ENCODE data around the gene CD248.
"Not testable (repeated sequence)": the region's sequence is repeated elsewhere in the genome, so short reads cannot be mapped to it uniquely, and the experiment has no call there.

The CD248 gene

DNA sequence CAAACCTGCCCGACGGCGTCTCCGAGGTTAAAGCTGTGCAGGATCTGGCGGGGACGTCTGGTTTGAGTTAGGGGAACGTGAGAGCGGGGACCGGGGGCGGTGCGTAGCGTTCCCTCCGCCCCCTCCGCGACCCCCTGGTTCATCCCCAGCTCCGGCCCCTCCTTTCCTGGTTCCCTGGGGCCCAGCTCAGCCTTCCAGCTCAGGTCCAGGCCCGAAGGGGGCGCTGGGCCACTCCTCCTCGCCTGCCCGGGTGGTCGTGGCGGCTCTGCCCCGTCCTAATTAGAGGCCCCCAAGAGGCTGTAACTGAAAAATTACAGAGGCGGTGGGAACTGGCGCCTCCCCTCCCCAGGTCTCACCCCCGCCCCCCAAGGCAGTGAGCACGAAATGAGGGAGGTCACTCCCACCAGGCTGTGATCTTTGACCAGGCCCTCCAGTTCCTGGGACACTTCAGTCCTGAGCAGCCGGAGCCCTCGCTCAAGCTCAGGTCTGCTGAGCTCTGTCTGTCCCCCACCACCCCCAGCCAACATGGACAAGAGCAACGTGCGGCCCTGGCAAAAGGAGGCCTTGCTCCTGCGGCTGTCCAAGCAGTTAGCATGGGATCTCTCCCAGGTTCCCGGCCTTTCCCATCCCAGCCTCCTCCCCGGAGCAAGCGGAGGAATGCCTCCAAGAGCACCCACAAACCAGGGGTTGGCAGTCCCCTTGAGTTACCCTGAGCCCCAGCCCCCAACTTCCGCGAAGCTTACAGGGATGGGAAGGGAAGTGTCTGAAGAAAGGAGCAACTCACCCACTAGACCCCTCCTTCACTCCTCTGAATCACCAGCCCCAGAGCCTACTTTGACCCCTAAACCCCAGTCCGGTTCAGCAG, 3.3 kb downstream of the CD248 start:
- DNase-seq (ENCODE audit: low spot score), result no peak

DNA sequence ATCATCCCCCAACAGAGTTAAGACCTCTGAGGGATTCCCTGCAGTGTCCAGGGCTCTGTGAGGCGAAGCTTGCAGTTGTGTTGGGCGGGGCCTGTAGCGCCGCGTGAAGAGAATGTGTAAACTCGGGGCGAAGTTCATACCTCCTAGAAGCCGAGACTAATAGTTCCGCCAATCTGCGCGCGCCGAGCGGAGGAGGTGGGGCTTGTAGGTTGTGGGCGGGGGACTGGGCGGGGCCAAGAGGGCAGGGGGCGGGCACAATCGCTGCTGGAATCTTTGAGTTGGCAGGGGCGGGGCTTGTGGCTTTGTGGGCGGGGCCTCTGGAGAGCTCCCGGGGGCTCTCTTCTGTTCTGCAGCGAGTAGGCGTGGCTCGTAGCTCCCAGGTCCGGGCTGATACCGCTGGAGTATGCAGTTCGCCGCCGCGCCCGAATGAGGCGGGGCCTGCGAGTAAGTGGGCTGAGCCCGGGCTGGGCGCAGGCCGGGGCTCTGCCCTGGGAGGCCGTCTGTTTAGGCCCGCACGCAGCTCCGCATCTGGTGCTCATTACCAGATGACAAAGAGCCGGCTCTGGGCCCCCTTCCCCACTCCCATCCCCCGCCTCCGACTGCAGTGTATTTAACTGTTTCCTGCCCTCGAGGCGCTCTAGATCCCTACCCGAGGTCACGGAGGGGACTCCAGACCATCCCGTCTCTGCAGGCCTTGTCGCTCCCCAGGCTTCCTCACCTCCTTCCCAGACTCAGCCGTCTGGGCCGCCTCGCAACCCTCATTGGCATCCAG, 4.1 kb downstream of the CD248 start:
- peak; percentile 95 for DNase-seq (ENCODE audit: low spot score)

- peak; percentile 85 for DNase-seq (ENCODE audit: low spot score)
Observed at GRCh38 chr11:66311965-66312548, 4.8 kb downstream of the CD248 start.

DNA sequence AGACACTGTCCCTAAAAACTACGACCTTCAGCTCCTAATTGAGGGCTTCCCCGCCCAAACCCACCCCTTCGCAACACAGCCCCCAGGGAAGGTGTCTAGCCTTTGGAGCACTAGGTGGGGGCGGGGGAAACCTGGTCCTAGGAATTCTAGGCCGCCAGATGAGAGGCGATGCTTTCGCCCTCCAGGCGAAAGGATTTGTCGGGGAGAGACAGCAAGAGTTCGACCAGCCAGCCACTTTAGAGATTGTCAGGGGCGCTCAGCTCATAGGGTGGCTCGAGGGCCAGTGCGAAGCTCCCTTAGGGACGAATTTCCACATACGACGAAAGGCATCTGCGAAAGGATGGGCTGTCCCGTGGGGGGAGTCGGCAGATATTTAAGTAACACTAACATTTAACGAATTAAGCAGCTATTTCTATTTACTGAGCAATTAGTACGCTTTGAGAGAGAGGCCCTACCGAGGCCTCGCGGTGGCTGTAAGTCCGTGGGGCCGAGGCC, 5.3 kb downstream of the CD248 start:
- no peak for DNase-seq (ENCODE audit: low spot score)

DNA sequence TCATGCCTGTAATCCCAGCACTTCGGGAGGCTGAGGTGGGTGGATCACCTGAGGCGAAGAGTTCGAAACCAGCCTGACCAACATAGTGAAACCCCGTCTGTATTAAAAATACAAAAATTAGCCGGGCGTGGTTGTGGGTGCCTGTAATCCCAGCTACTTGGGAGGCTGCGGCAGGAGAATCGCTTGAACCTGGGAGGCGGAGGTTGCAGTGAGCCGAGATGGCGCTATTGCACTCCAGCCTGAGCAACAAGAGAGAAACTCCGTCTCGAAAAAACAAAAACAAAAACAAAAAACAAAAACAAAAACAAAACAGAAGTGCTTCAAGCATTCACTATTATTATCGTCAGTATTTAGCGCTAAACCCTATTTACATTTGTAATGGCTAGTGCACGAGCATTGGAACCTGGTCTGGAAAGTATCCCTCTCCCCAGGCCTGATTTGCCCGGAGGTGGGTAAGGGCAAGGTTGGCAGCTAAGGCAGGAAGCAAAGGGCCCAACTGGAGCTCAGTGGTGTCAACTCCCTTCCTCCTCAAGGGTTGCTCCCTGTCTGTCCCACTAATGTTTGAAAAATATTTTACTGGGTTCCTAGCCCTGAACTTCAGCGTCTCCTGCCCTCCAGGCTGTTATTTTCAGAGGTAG, 5.9 kb downstream of the CD248 start:
- DNase-seq (ENCODE audit: low spot score), result not testable (repeated sequence)

- DNase-seq (ENCODE audit: low spot score), result no peak
Observed at GRCh38 chr11:66310324-66310723, 6.5 kb downstream of the CD248 start.

DNA sequence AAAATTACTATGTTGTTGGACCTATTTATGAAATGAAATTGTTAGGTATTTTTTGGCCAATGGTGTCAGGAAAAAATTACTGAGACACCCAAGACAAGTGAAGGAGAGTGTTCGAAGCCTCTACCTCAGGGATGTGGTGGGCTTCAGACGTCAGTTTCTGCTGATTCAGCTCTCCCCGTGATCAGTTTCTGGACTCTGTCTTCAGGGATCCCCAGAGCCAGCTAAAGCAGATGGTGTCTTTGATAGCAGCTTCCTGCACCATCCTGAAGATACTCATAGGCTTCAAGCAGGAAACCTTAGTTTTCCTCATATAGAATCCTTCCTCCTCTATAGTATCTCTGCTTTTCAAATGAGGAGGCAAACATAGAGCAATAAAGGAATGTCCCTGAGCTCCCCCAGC, 7.4 kb downstream of the CD248 start:
- DNase-seq (ENCODE audit: low spot score), result no peak

GRCh38 chr11:66302656-66303055, 14.2 kb downstream of the CD248 start:
- no peak for DNase-seq (ENCODE audit: low spot score)

DNA sequence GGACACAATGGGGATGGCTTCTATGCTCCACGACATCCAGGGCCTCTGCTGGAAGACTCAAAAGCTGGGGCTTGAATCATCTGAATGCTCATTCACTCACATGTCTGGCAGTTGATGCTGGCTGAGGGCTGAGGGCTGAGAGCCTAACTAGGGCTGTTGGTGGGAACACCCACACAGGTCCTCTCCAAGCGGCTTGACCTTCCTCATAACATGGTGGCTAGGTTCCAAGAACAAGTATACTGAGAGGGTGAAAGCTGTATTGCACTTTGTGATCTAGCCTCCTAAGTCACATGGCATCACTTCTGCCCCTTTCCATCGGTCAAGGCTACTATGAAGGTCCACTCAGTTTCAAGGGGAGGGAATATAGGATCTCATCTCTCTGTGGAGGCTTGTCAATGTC, 17.7 kb downstream of the CD248 start:
- no peak for DNase-seq (ENCODE audit: low spot score)

DNA sequence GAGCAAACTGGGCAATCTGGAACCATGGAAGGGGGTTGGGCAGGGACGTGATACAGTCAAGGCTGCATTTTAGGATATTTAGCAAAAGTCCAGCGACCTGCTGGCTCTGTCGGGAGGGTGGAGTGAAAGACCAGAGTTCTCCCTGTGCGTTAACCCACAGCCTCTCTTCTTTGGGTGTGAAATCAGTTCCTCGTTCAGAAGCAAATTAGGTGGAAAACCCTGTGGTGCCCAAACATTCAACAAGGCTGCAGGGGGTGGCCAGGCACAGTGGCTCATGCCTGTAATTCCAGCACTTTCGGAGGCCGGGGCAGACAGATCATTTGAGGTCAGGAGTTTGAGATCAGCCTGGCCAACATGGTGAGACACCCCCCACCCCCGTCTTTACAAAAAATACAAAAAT, 19.2 kb downstream of the CD248 start:
- DNase-seq (ENCODE audit: low spot score), result no peak

DNA sequence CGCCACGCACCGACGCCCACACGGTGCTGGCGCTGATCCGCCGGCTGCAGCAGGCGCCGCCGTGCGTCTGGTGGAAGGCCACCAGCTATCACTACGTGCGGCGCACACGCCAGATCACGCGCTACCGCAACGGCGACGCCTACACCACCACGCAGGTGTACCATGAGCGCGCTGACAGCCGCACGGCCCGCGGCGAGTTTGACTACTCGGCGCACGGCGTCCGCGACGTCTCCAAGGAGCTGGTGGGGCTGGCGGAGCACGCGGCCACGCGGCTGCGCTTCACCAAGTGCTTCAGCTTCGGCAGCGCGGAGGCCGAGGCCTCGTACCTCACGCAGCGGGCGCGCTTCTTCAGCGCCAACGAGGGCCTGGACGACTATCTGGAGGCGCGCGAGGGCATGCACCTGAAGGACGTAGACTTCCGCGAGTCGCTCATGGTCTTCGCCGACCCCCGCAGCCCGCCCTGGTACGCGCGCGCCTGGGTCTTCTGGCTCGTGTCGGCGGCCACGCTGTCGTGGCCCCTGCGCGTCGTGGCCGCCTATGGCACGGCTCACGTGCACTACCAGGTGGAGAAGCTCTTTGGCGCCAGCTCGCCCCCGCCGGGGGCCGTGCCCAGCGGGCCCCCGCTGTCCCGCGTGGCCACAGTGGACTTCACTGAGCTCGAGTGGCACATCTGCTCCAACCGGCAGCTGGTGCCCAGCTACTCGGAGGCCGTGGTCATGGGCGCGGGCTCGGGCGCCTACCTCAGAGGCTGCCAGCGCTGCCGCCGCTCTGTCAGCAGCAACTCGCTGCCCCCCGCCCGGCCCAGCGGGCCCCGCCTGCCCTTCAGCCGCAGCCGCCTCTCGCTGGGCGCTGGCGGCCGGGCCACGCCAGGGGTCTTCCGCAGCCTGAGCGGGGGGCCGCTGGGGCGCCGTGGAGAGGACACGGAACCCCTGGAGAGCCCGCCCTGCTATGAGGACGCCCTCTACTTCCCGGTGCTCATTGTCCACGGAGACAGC, 21.9 kb downstream of the CD248 start:
- DNase-seq (ENCODE audit: low spot score), result no peak

- no peak for DNase-seq (ENCODE audit: low spot score)
Observed at GRCh38 chr11:66293777-66294625, 22.8 kb downstream of the CD248 start.

- no peak for DNase-seq (ENCODE audit: low spot score)
Observed at GRCh38 chr11:66293352-66293751, 23.5 kb downstream of the CD248 start.

DNA sequence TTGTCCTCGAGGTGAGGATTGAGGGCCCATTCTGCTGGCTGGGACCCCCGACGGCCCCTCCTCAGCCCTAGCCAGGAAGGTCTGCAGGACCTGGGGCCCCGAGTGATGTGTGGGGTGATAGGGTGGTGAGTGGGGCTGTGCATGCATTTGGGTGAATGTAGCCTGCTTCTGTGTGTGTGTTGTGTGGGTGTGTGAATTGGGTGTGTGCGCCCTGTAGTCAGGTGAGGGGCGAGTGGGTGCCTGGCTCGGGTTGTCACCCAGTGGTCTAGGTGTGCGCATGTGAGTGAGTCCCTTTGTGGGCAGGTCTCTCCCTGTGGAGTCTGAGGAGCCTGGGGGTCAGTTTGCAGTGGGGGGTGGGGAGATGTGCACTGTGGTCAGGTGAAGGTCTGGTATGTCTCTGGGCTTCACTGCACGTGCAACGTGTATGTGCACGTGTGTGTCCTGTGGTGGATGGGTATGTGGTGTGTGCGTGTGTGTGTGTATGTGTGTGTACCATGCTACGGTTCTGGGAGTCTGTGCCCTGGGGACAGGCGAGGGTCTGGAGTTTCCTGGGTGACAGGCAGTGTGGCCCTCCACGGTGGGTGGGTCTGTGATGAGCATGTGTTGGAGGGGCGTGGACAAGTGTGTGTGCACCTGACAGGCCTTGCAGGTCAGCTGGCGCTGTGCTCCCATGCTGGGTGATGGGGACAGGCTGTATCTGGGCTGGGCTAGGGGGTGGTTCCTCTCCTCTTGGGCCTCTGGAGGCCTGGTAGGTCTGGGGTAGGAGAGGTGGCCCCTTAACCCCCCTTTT, 24.1 kb downstream of the CD248 start:
- no peak for DNase-seq (ENCODE audit: low spot score)

GRCh38 chr11:66291706-66292542, 24.9 kb downstream of the CD248 start, which contains the start of gene TMEM151A:
TSS of gene TMEM151A (plus strand) at chr11:66291894. CDS start at chr11:66292014, 120 bp downstream.
- no peak for DNase-seq (ENCODE audit: low spot score)

DNA sequence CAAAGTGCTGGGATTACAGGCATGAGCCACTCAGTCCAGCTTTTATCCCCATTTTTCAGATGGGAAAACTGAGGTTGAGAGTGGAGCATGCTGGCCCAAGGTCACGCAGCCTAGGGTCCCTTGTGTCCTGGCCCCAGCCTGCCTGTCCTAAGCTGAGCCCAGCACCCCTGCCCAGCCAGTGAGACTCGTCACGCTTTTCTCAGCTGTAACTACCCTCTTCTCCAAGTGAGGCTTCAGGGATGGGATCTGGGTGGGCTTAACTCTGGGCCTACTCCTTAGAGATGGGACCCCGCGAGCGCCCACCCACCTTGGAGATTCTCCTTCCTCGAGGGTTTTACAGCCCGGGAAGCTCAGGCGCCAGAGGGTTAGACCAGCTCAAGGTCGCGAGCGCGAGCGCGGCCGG, 25.5 kb downstream of the CD248 start:
- DNase-seq (ENCODE audit: low spot score), result no peak

GRCh38 chr11:66290330-66290621, 26.6 kb downstream of the CD248 start:
- no peak for DNase-seq (ENCODE audit: low spot score)

GRCh38 chr11:66289548-66290329, 27.1 kb downstream of the CD248 start:
- DNase-seq (ENCODE audit: low spot score), result peak; percentile 66

Measured in kidney capillary endothelial cell (primary cell).